IMR-90 (cell line): Measurements from ENCODE around the gene MAPK8IP1.

Source experiments
- CEBPB ChIP-seq: IDR thresholded peaks from 2 replicates; pipeline ENCODE4 v1.6.1; 2012; ENCODE audit warnings: low read depth, low read length, improper control_type of control experiment
- CHD1 ChIP-seq: IDR thresholded peaks from 2 replicates; pipeline ENCODE4 v1.6.1; 2012; ENCODE audit warnings: low read depth, low read length, improper control_type of control experiment
- FOS ChIP-seq: fragments of 150-350 bp; IDR thresholded peaks from 2 replicates; pipeline ENCODE4 v1.6.1; 2016; ENCODE audit warnings: low read depth, low read length
- MAFK ChIP-seq: IDR thresholded peaks from 2 replicates; pipeline ENCODE4 v1.6.1; 2012; ENCODE audit warnings: low read depth, low read length, improper control_type of control experiment
- MAZ ChIP-seq: IDR thresholded peaks from 2 replicates; pipeline ENCODE4 v1.6.1; 2012; ENCODE audit warnings: low read depth, mild to moderate bottlenecking, low read length, improper control_type of control experiment, moderate library complexity, borderline replicate concordance
- MXI1 ChIP-seq: IDR thresholded peaks from 2 replicates; pipeline ENCODE4 v1.6.1; 2012; ENCODE audit warnings: low read depth, mild to moderate bottlenecking, low read length, moderate library complexity, borderline replicate concordance
- NFE2L2 ChIP-seq: fragments of 150-350 bp; IDR thresholded peaks from 2 replicates; pipeline ENCODE4 v1.6.1; 2016; ENCODE audit warnings: low read depth, mild to moderate bottlenecking, low read length
- POLR2A ChIP-seq: IDR thresholded peaks from 2 replicates; pipeline ENCODE4 v1.6.1; 2012; ENCODE audit warnings: mild to moderate bottlenecking, low read depth, low read length
- RAD21 ChIP-seq: IDR thresholded peaks from 2 replicates; pipeline ENCODE4 v1.6.1; 2012; ENCODE audit warnings: low read length, improper control_type of control experiment
- RCOR1 ChIP-seq: IDR thresholded peaks from 2 replicates; pipeline ENCODE4 v1.6.1; 2012; ENCODE audit warnings: mild to moderate bottlenecking, low read length, improper control_type of control experiment; ENCODE audit not compliant: insufficient replicate concordance
- RFX5 ChIP-seq: IDR thresholded peaks from 2 replicates; pipeline ENCODE4 v1.8.0; 2012; ENCODE audit warnings: low read depth, mild to moderate bottlenecking, low read length, moderate library complexity
- SMC3 ChIP-seq: fragments of 150-350 bp; IDR thresholded peaks from 2 replicates; pipeline ENCODE4 v1.6.1; 2016; ENCODE audit warnings: low read depth, mild to moderate bottlenecking, antibody characterized with exemption, low read length, moderate library complexity
- TF ChIP-seq, protein P1 (sequence below): fragments of 150-350 bp; IDR thresholded peaks from 2 replicates; pipeline ENCODE4 v1.6.1; 2017; ENCODE audit warnings: mild to moderate bottlenecking, antibody characterized with exemption, low read length, low read depth
- TF ChIP-seq, protein P2 (sequence below): conservative IDR thresholded peaks from 2 replicates; pipeline ENCODE4 v1.5.1; 2012; ENCODE audit warnings: mild to moderate bottlenecking, low read depth, low read length, improper control_type of control experiment

DNA sequence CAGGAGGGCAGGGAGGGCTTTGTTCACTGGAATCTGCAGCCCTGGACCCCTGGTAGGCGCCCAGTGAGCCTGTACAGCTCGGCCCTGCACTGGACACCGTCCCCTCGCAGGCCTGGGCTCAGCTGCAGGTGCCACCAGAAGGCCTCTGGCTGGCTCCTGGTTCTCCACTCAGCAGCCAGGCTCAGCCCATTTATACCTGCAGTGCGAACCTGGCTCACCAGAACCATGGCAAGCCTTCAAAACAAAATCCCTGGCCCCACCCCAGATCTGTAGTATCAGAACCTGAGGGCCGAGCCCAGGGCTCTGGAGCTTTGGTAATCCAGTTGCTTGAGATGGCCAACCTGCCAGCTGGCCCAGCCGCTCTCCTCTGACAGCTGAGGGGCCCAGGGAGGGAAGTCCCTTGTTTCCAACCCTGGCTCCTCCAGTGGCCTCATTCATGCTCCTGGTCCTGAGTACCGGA, 22.5 kb downstream of the MAPK8IP1 start:
- TF ChIP-seq RCOR1 = no peak
- TF ChIP-seq MXI1 = no peak
- TF ChIP-seq, protein P1, sequence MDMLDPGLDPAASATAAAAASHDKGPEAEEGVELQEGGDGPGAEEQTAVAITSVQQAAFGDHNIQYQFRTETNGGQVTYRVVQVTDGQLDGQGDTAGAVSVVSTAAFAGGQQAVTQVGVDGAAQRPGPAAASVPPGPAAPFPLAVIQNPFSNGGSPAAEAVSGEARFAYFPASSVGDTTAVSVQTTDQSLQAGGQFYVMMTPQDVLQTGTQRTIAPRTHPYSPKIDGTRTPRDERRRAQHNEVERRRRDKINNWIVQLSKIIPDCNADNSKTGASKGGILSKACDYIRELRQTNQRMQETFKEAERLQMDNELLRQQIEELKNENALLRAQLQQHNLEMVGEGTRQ = no peak
- TF ChIP-seq, protein P2, sequence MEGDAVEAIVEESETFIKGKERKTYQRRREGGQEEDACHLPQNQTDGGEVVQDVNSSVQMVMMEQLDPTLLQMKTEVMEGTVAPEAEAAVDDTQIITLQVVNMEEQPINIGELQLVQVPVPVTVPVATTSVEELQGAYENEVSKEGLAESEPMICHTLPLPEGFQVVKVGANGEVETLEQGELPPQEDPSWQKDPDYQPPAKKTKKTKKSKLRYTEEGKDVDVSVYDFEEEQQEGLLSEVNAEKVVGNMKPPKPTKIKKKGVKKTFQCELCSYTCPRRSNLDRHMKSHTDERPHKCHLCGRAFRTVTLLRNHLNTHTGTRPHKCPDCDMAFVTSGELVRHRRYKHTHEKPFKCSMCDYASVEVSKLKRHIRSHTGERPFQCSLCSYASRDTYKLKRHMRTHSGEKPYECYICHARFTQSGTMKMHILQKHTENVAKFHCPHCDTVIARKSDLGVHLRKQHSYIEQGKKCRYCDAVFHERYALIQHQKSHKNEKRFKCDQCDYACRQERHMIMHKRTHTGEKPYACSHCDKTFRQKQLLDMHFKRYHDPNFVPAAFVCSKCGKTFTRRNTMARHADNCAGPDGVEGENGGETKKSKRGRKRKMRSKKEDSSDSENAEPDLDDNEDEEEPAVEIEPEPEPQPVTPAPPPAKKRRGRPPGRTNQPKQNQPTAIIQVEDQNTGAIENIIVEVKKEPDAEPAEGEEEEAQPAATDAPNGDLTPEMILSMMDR = no peak
- TF ChIP-seq MAZ = no peak
- no peak for TF ChIP-seq MAFK
- TF ChIP-seq SMC3 = no peak
- TF ChIP-seq FOS = no peak
- no peak for TF ChIP-seq RAD21
- TF ChIP-seq POLR2A = no peak
- TF ChIP-seq CEBPB = no peak
- no peak for TF ChIP-seq CHD1
- no peak for TF ChIP-seq RFX5
- no peak for TF ChIP-seq NFE2L2
